ENCODE results near the gene ZBED1. TPM values are rescaled to one million over a fixed set of nuclear protein-coding genes. Genes with fewer than 3 reads are reported as not detected.
"Not testable (repeated sequence)": the region's sequence is repeated elsewhere in the genome, so short reads cannot be mapped to it uniquely, and the experiment has no call there.

ZBED1 gene
- total and polyA plus RNA-seq, 2 experiments from 2014 or later: 16.1 to 43.8 TPM

GRCh38 chrX:2519638-2520037 is 18.9 kb upstream of the ZBED1 start:
- H3K4me3 ChIP-seq; DNase-seq (ENCODE audit: low spot score); H3K4me3 Mint-ChIP-seq; H3K9me2 ChIP-seq (ENCODE audit: insufficient read depth); H3K27me3 ChIP-seq (ENCODE audit: insufficient read depth); H3K27ac Mint-ChIP-seq; H3K27me3 Mint-ChIP-seq (ENCODE audit: insufficient read depth, low read depth, poor library complexity); H3K36me3 ChIP-seq (ENCODE audit: insufficient read depth); H3F3A ChIP-seq (replicated peaks; ENCODE audit: low read depth); H3K4me2 ChIP-seq; H3K4me1 ChIP-seq (ENCODE audit: insufficient read depth); H4K20me1 ChIP-seq (replicated peaks; ENCODE audit: insufficient read depth); H3K79me2 ChIP-seq (replicated peaks; ENCODE audit: insufficient read depth); H3K27ac ChIP-seq (ENCODE audit: low read depth); H3K9me3 Mint-ChIP-seq; H3K36me3 Mint-ChIP-seq (ENCODE audit: low read depth); ATAC-seq; H2AFZ ChIP-seq: not testable (repeated sequence)
- peaks cover 13% of the 10 kb centered on the region for H3K4me1 Mint-ChIP-seq

GRCh38 chrX:2517055-2517454 is 16.3 kb upstream of the ZBED1 start:
- DNase-seq (ENCODE audit: low spot score): no peak
- Histone ChIP-seq H3K36me3 (ENCODE audit: insufficient read depth) (no peaks in the 10 kb centered on the region), H3K27me3 (ENCODE audit: insufficient read depth) (no peaks in the 10 kb centered on the region), H4K20me1 (replicated peaks; ENCODE audit: insufficient read depth) (no peaks in the 10 kb centered on the region), H3K4me3 (no peak overlapping the region), H3K79me2 (replicated peaks; ENCODE audit: insufficient read depth) (no peaks in the 10 kb centered on the region), H3K27ac (ENCODE audit: low read depth) (no peak overlapping the region), H2AFZ (no peak overlapping the region), H3K4me1 (ENCODE audit: insufficient read depth) (peaks cover 4% of the 10 kb centered on the region), H3K9me2 (ENCODE audit: insufficient read depth) (0 out of 2 replicates have a peak, but pooled peaks cover 6% of the 10 kb centered on the region), H3K4me2 (no peak overlapping the region), H3F3A (replicated peaks; ENCODE audit: low read depth) (no peaks in the 10 kb centered on the region; the same call in 1 of the 2 replicates)
- Mint-ChIP-seq H3K27ac (no peak overlapping the region), H3K36me3 (ENCODE audit: low read depth) (no peaks in the 10 kb centered on the region), H3K4me1 (peaks cover 9% of the 10 kb centered on the region), H3K9me3 (no peaks in the 10 kb centered on the region), H3K27me3 (ENCODE audit: insufficient read depth, low read depth, poor library complexity) (peaks cover 5% of the 10 kb centered on the region), H3K4me3 (no peak overlapping the region)
- no peak for ATAC-seq
- TF ChIP-seq ZNF462 (CRISPR knock-in tag; IDR thresholded peaks at IDR 0.05) (no peak), REST (IDR thresholded peaks at IDR 0.05; ENCODE audit: unreplicated experiment) (no peak), POLR2AphosphoS5 (IDR thresholded peaks at IDR 0.05; ENCODE audit: low read depth) (no peak), EZH2 (IDR thresholded peaks at IDR 0.05; ENCODE audit: low read depth, unreplicated experiment) (no peak), CTCF (conservative IDR thresholded peaks at IDR 0.05; ENCODE audit: low read depth in 2 of 2) (no peak), ETS1 (IDR thresholded peaks at IDR 0.05) (no peak), ZNF331 (CRISPR knock-in tag; IDR thresholded peaks at IDR 0.05; ENCODE audit: low read depth) (no peak), ZNF114 (CRISPR knock-in tag; IDR thresholded peaks at IDR 0.05) (no peak), CREB1 (CRISPR knock-in tag; IDR thresholded peaks at IDR 0.05; ENCODE audit: low read depth) (no peak), EZH2phosphoT487 (IDR thresholded peaks at IDR 0.05; ENCODE audit: unreplicated experiment) (no peak)

All from GM23338 (cell line).